Urothelium cell line (cell line): ENCODE data around the gene AMOTL1.
"Not testable (repeated sequence)": the region's sequence is repeated elsewhere in the genome, so short reads cannot be mapped to it uniquely, and the experiment has no call there.

Source experiments
- DNase-seq: peaks from one replicate; pipeline ENCODE4 v3.0.0; 2011; ENCODE audit warnings: low spot score, mixed read lengths
- FAIRE-seq: peaks from 2 replicates; lab custom pipeline; 2011; peaks lifted over from hg19 to GRCh38; lab: Jason Lieb, UNC

AMOTL1 gene

DNA sequence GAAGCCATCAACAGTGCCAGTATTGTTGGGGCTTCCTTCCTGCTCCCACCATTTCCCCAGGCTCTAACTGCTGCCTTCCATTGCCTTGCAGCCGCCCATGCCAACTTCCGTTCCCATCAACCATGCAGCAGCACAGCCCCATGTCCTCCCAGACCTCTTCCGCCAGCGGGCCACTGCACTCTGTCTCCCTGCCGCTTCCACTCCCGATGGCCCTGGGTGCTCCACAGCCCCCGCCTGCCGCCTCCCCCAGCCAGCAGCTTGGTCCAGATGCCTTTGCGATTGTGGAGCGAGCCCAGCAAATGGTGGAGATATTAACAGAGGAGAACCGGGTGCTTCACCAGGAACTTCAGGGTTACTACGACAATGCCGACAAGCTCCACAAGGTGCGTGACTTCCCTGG is 53.3 kb downstream of the AMOTL1 start:
- FAIRE-seq: no peak
- DNase-seq: no peak

DNA sequence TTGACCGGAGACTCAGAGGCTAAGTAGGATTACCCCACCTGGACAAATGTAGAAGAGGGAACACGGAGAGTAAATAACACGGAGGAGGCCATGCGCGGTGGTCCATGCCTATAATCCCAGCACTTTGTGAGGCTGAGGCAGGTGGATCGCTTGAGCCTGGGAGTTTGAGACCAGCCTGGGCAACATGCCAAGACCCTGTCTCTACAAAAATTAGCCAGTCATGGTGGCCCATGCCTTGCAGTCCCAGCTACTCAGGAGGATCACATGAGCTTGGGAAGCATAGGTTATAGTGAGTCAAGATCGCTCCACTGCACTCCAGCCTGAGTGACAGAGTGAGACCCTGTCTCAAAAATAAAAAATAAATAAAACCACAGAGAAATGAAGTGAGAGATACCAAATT is 53.9 kb downstream of the AMOTL1 start:
- DNase-seq: no peak
- FAIRE-seq: no peak

DNA sequence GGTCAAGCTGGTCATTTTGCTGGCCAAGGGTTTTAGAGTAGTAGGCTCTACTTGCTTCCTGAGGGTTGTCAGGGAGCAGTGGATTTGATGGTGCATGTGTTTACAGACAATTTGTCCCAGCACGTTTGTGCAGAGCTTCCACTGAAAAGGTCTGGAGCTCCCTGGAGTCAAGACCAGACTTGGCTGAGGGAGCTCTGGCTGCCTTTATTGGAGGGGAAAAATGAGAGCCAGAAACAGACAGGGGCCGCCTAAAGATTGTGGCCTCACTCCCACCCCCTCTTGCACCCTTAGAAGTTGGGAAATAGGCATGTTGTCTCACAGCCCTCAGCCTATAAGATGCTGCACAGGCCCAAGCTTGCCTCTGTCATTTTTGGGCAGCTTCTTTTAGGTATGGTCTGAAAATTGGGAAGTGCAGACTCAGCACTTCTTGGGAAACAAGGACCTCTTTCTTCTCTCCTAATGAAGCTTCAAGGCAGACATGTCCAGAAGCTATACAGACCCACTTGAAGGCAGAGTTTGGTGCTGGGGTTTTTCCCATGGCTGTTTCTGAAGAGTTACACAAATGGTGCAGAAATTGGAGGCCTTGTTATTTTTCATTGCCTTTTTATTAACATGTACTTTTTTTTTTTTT is 55.1 kb downstream of the AMOTL1 start:
- no peak for FAIRE-seq
- no peak for DNase-seq

GRCh38 chr11:94825031-94825430 is 56.9 kb downstream of the AMOTL1 start:
- FAIRE-seq (no peak), DNase-seq (no peak)

- DNase-seq: no peak
- FAIRE-seq: no peak
Measured at GRCh38 chr11:94825481-94825880, 57.3 kb downstream of the AMOTL1 start.

DNA sequence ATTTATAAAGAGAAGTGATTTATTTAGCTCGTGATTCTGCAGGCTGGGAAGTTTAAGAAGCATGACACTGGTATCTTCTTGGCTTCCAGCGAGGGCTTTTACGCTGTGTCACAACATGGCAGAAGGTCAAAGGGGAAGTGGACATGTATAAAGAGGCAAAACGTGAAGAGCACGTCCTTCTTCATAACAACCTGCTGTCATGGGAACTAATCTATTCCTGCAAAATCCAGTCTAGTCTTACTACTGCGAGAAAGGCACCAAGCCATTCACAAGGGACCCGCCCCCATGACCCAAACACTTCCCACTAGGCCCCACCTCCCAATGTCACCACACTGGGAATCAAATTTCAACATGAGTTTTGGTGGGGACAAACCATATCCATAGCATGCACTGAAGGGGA is 58.3 kb downstream of the AMOTL1 start:
- FAIRE-seq (no peak), DNase-seq (no peak)

- DNase-seq: no peak
- FAIRE-seq: no peak
Measured at GRCh38 chr11:94828088-94828487, 59.9 kb downstream of the AMOTL1 start.

DNA sequence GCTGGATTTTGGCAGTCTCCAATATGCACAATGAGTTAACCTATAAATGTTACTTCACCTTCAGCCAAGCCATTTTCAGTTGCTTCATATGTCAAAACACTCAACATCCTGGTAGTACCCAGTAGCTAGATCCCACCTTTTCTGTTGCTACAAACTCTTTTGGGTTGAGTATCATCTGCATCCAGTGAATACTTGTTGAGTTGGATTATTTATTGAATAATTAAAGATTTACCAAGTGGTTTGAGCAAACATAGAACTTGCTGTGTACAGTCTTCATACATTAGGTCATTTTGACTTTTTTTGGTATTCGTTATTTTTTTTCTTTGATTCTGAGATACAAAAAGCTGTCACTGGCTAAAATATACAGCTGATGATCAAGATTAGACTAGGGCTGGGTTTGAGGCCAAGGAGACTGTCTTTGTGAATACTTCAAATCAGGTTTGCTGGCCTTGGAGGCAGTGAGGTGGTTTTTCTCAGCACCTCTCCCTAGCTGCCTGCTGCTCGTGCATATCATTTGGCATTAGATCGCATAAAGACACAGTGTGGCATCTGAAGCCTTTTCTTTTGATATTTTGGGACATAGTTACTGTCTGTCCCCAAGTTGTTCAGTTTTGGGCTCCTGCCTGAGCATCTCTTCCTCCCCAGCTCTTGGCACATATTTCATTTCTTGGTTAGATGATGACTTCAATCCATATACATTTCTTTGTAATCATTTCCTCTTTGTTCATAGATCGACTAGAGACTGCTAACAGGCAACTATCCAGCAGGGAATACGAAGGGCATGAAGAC is 62.8 kb downstream of the AMOTL1 start:
- FAIRE-seq (no peak), DNase-seq (no peak)

DNA sequence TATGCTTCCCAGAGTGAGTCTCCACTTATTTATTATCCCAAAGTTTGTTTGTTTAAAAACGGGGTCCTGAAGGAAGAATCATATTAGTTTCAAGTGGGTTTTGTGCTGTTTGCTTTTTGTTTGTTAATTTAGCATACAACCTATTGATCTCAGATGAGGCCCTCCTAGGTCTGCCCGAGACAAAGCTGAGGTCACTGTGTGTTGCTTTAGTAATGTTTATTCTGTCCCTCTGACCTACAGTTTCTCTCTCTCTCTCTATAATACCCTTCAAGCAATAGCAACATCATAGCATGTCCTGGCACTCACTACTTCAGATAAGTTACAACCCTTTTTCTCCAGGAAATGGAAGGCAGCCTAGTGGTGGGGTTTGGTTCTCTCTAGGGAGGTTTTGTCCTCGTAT is 63.4 kb downstream of the AMOTL1 start:
- DNase-seq (no peak), FAIRE-seq (no peak)

GRCh38 chr11:94832604-94833235 is 64.6 kb downstream of the AMOTL1 start:
- DNase-seq: no peak

GRCh38 chr11:94834911-94835593 is 66.9 kb downstream of the AMOTL1 start:
- FAIRE-seq (no peak), DNase-seq (no peak)

More at GRCh38 chr11:94832604-94833235, 64.6 kb downstream of the AMOTL1 start:
- FAIRE-seq: no peak

DNA sequence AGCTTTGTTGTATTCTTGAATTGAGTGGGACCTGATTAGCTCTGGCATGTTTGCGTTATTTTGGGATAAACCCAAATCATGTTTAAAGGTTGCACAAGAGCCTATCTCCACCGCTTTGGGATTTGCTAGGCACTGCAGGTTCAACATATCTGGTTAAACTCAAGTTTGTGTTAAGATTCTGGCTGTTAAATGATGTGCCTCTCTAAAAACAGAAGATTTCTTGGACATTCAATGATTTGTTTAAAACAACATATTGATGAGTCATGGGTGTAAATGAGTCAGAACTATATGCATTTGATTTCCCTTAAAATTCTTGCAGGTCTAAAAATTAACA is 67.4 kb downstream of the AMOTL1 start:
- FAIRE-seq (no peak), DNase-seq (no peak)

GRCh38 chr11:94837317-94837716 is 69.2 kb downstream of the AMOTL1 start:
- DNase-seq (no peak), FAIRE-seq (no peak)

DNA sequence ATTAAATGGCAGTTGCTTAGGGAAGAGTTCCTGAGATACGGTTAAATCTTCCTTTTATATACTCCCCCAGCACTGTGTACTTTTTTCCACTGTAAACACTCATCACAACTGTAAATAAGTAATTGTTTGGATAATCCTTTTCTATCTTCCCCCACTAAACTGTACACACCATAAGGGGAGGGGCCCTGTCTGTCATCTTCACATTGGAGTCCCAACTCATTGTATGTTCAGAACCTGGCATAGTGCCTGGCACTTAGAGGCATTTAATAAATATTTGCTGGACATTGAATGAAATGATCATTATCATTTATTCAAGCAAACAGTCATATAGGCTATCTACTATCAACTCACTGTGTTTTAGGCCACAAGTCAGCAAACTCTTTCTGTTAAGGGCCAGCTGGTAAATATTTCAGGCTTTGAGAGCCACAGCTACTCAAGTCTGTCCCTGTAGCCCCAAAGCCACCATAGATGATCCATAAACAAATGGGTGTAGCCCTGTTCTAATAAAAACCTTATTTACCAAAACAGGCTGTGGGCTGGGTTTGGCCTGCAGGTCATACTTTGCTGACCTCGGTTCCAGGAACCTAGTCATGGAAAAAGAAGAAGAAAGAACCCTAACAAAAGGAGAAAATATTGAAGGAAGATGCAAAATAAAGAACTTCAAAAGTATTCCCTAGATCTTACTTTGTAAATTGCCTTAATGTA is 70.0 kb downstream of the AMOTL1 start:
- DNase-seq (no peak), FAIRE-seq (no peak)

DNA sequence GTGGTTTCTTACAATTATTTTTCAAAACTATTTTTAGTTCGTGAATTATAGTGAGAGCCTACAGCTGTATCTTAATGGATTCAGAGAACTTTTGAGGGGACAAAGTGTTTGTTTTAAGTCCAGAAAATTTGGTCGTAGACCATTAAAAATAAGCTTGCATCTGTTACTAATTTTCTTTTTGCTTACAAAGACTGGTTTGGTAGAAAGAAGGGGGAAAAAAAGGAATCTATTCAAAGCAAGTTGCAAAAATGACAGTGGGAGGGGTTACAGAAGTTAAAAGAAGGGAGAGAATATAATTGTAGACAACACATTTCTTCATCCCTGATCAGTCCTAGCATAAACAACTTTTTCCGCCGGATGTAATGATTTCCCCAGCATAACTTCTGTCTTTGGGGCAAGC is 72.1 kb downstream of the AMOTL1 start:
- FAIRE-seq (no peak), DNase-seq (no peak)

- FAIRE-seq (no peak), DNase-seq (no peak)
Measured at GRCh38 chr11:94844031-94844430, 75.9 kb downstream of the AMOTL1 start.

GRCh38 chr11:94845622-94846021 is 77.5 kb downstream of the AMOTL1 start:
- FAIRE-seq (no peak), DNase-seq (no peak)

DNA sequence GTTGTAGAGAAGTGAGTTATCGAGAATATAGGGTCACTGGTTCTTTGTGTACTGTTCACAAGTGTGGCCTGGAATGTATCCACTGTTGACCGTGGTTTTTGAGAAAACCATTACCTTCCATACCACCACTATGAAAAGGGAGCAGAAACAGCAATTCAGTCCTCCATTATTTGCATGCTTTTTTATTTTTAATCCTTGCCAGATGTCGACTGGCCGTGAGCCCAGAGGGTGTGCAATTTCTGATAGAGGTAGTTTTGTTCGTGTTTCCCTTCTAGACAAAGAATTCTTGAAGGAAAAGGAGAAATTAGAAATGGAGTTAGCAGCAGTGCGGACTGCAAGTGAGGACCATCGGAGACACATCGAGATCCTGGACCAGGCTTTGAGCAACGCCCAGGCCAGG is 81.7 kb downstream of the AMOTL1 start:
- DNase-seq (no peak), FAIRE-seq (no peak)

- DNase-seq (no peak), FAIRE-seq (no peak)
Measured at GRCh38 chr11:94851864-94852636, 83.9 kb downstream of the AMOTL1 start.

DNA sequence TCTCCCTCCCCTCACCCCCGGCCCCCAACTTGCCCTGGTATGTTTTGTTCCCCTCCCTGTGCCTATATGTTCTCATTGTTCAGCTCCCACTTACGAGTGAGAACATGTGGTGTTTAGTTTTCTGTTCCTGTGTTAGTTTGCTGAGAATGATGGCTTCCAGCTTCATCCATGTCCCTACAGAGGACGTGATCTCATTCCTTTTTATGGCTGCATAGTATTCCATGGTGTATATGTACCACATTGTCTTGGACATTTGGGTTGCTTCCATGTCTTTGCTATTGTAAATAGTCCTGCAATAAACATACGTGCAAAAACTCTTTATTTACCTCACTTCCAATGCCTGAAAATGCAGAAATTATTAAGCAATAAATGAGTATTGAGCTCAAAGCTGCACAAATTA is 85.1 kb downstream of the AMOTL1 start:
- not testable (repeated sequence) for DNase-seq, FAIRE-seq
